Hepatocyte (in vitro differentiated cells): ENCODE results near the gene MYMX. TPM values are rescaled to one million over a fixed set of nuclear protein-coding genes. Genes with fewer than 3 reads are reported as not detected.

Experiments
- DNase-seq: peaks from one replicate; pipeline ENCODE4 v3.0.0-alpha.2; 2016; ENCODE audit warnings: low spot score
- H2AFZ ChIP-seq: fragments of 200-600 bp; sonication (generic); 2 replicates; pipeline ENCODE4 v1.6.0; 2016; ENCODE audit warnings: antibody characterized with exemption, mild to moderate bottlenecking
- H3K27ac ChIP-seq: fragments of 200-600 bp; sonication (generic); 2 replicates; pipeline ENCODE4 v1.5.1; 2016; ENCODE audit warnings: mild to moderate bottlenecking
- H3K27me3 ChIP-seq: fragments of 200-600 bp; sonication (generic); 2 replicates; pipeline ENCODE4 v1.6.1; 2016
- H3K36me3 ChIP-seq: fragments of 200-600 bp; sonication (generic); replicated peaks from 2 replicates; pipeline ENCODE4 v1.5.1; 2016; ENCODE audit warnings: low read depth; ENCODE audit not compliant: insufficient read depth
- H3K4me1 ChIP-seq: fragments of 200-600 bp; sonication (generic); 2 replicates; pipeline ENCODE4 v1.5.1; 2016; ENCODE audit warnings: mild to moderate bottlenecking, moderate library complexity; ENCODE audit not compliant: insufficient read depth
- H3K4me2 ChIP-seq: fragments of 200-600 bp; sonication (generic); 2 replicates; pipeline ENCODE4 v1.6.0; 2016
- H3K4me3 ChIP-seq: fragments of 200-600 bp; sonication (generic); 2 replicates; pipeline ENCODE4 v1.5.1; 2016; ENCODE audit warnings: mild to moderate bottlenecking
- H3K79me2 ChIP-seq: fragments of 200-600 bp; sonication (generic); 2 replicates; pipeline ENCODE4 v1.6.0; 2017; ENCODE audit warnings: mild to moderate bottlenecking
- H3K9me2 ChIP-seq: fragments of 200-600 bp; sonication (generic); replicated peaks from 2 replicates; pipeline ENCODE4 v1.6.0; 2017; ENCODE audit warnings: mild to moderate bottlenecking; ENCODE audit not compliant: insufficient read depth
- H3K9me3 ChIP-seq: fragments of 200-600 bp; sonication (generic); 2 replicates; pipeline ENCODE4 v1.5.1; 2016; ENCODE audit warnings: low read depth, mild to moderate bottlenecking
- H4K20me1 ChIP-seq: fragments of 200-600 bp; sonication (generic); 2 replicates; pipeline ENCODE4 v1.6.0; 2016; ENCODE audit warnings: mild to moderate bottlenecking; ENCODE audit not compliant: insufficient read depth, poor library complexity, severe bottlenecking
- EZH2 ChIP-seq: fragments of 200-600 bp; sonication (generic); IDR thresholded peaks from 2 replicates; pipeline ENCODE4 v1.6.1; 2016; ENCODE audit warnings: antibody characterized with exemption, mild to moderate bottlenecking, borderline replicate concordance
- EZH2phosphoT487 ChIP-seq: fragments of 200-600 bp; sonication (generic); IDR thresholded peaks from one replicate; pipeline ENCODE4 v1.6.1; 2018; ENCODE audit warnings: antibody characterized with exemption, mild to moderate bottlenecking, low read depth, moderate library complexity; ENCODE audit not compliant: unreplicated experiment, severe bottlenecking
- WGBS: methylation state at CpG from one replicate; pipeline ENCODE4 v1.1.6; 2016; ENCODE audit warnings: low lambda C conversion rate; ENCODE audit errors: missing lambda C conversion rate; 5-methylcytosine and 5-hydroxymethylcytosine counted together
- polyA plus RNA-seq: library from polyadenylated mRNA; unstranded; fragments of >200 nt; fragmentation: Nextera tagmentation; extraction: Ambion mirVana; gene quantifications from 2 replicates; pipeline ENCODE4 v1.2.1, GENCODE V29; 2016
- total RNA-seq: library from RNA; depleted of rRNA; stranded (reverse); fragments of >200 nt; gene quantifications from 2 replicates; pipeline ENCODE4 v1.2.3, GENCODE V29; 2014
- TF ChIP-seq, protein P1 (sequence below): fragments of 200-600 bp; sonication (generic); IDR thresholded peaks from 2 replicates; pipeline ENCODE4 v1.5.1; 2016; ENCODE audit warnings: antibody characterized with exemption, mild to moderate bottlenecking; ENCODE audit not compliant: poor library complexity

The MYMX gene
- total and polyA plus RNA-seq, 2 experiments from 2014 or later, result not detected

GRCh38 chr6:44226368-44227147 lies 9.8 kb downstream of the MYMX start:
- H3K27me3 ChIP-seq, result no peaks in the 10 kb centered on the region
- peak overlapping the region; percentile 6 for H2AFZ ChIP-seq
- peak overlapping the region; percentile 61 for H3K4me2 ChIP-seq
- no peaks in the 10 kb centered on the region for H3K36me3 ChIP-seq
- no peaks in the 10 kb centered on the region for H3K9me3 ChIP-seq
- 54% methylated on average over 13 of the region's 15 CpGs for WGBS
- H3K4me3 ChIP-seq, result no peak overlapping the region
- no peaks in the 10 kb centered on the region for H3K9me2 ChIP-seq
- no peaks in the 10 kb centered on the region for H4K20me1 ChIP-seq
- H3K27ac ChIP-seq, result no peak overlapping the region
- peaks cover 5% of the 10 kb centered on the region for H3K79me2 ChIP-seq
- H3K4me1 ChIP-seq, result peaks cover 42% of the 10 kb centered on the region
- TF ChIP-seq EZH2phosphoT487, result no peak
- DNase-seq, result no peak

GRCh38 chr6:44227148-44227793 lies 10.5 kb downstream of the MYMX start:
- peak overlapping the region; percentile 61 for H3K4me2 ChIP-seq
- H3K79me2 ChIP-seq, result peaks cover 5% of the 10 kb centered on the region
- no peaks in the 10 kb centered on the region for H3K9me3 ChIP-seq
- peaks cover 42% of the 10 kb centered on the region for H3K4me1 ChIP-seq
- no peaks in the 10 kb centered on the region for H4K20me1 ChIP-seq
- no peak overlapping the region for H3K4me3 ChIP-seq
- no peaks in the 10 kb centered on the region for H3K27me3 ChIP-seq
- TF ChIP-seq EZH2phosphoT487, result no peak
- TF ChIP-seq, protein P1, sequence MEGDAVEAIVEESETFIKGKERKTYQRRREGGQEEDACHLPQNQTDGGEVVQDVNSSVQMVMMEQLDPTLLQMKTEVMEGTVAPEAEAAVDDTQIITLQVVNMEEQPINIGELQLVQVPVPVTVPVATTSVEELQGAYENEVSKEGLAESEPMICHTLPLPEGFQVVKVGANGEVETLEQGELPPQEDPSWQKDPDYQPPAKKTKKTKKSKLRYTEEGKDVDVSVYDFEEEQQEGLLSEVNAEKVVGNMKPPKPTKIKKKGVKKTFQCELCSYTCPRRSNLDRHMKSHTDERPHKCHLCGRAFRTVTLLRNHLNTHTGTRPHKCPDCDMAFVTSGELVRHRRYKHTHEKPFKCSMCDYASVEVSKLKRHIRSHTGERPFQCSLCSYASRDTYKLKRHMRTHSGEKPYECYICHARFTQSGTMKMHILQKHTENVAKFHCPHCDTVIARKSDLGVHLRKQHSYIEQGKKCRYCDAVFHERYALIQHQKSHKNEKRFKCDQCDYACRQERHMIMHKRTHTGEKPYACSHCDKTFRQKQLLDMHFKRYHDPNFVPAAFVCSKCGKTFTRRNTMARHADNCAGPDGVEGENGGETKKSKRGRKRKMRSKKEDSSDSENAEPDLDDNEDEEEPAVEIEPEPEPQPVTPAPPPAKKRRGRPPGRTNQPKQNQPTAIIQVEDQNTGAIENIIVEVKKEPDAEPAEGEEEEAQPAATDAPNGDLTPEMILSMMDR, result no peak
- TF ChIP-seq EZH2, result no peak
- H2AFZ ChIP-seq, result peak overlapping the region; percentile 6
- H3K9me2 ChIP-seq, result no peaks in the 10 kb centered on the region
- no peaks in the 10 kb centered on the region for H3K36me3 ChIP-seq
- H3K27ac ChIP-seq, result no peak overlapping the region
- 81% methylated on average over 7 of the region's 7 CpGs for WGBS
- DNase-seq, result no peak

- Histone ChIP-seq H3K27ac (no peak overlapping the region), H2AFZ (no peak overlapping the region), H3K27me3 (no peaks in the 10 kb centered on the region), H3K9me2 (no peaks in the 10 kb centered on the region), H3K4me2 (no peak overlapping the region), H4K20me1 (no peaks in the 10 kb centered on the region), H3K4me3 (no peak overlapping the region), H3K4me1 (peaks cover 37% of the 10 kb centered on the region), H3K36me3 (no peaks in the 10 kb centered on the region), H3K9me3 (no peaks in the 10 kb centered on the region), H3K79me2 (peaks cover 5% of the 10 kb centered on the region)
- no peak for DNase-seq
- TF ChIP-seq, protein P1, result no peak
- no peak for TF ChIP-seq EZH2
- no peak for TF ChIP-seq EZH2phosphoT487
- WGBS, result 100% methylated on average over 6 of the region's 6 CpGs
These were observed 11.3 kb downstream of the MYMX start for GRCh38 chr6:44228031-44228430.

DNA sequence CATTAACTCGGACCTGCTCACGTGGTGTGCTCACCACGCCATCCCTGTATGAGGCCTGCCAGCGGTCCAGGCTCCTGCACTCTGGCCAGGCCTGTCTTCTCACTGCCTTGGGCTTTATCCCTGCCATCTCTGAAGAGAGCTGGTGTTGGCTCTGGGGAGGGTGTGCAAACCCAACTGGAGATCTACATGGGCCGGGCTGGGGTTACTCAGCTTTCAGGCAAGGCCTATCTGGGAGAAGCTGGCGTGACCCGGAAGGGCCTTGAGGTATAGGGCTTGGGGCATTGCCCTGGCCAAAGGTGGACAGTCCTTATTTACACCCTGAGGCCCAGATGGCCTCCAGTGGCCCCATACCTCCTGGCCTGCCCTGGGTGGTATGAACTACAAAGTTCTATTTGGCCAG lies 11.7 kb downstream of the MYMX start:
- H2AFZ ChIP-seq, result no peak overlapping the region
- no peaks in the 10 kb centered on the region for H3K36me3 ChIP-seq
- H3K9me2 ChIP-seq, result no peaks in the 10 kb centered on the region
- H3K4me3 ChIP-seq, result no peak overlapping the region
- TF ChIP-seq EZH2phosphoT487, result no peak
- no peak for TF ChIP-seq EZH2
- TF ChIP-seq, protein P1, result no peak
- no peaks in the 10 kb centered on the region for H3K9me3 ChIP-seq
- H3K4me2 ChIP-seq, result no peak overlapping the region
- H3K27me3 ChIP-seq, result no peaks in the 10 kb centered on the region
- H3K4me1 ChIP-seq, result peaks cover 37% of the 10 kb centered on the region
- 95% methylated on average over 7 of the region's 7 CpGs for WGBS
- no peaks in the 10 kb centered on the region for H4K20me1 ChIP-seq
- H3K79me2 ChIP-seq, result peaks cover 5% of the 10 kb centered on the region
- no peak overlapping the region for H3K27ac ChIP-seq
- no peak for DNase-seq
